Measurements from ENCODE around the gene TTLL6. TPM values are rescaled to one million over a fixed set of nuclear protein-coding genes. Genes with fewer than 3 reads are reported as not detected.

Gene TTLL6
- total RNA-seq, 1 donor from 2014 or later: not detected

DNA sequence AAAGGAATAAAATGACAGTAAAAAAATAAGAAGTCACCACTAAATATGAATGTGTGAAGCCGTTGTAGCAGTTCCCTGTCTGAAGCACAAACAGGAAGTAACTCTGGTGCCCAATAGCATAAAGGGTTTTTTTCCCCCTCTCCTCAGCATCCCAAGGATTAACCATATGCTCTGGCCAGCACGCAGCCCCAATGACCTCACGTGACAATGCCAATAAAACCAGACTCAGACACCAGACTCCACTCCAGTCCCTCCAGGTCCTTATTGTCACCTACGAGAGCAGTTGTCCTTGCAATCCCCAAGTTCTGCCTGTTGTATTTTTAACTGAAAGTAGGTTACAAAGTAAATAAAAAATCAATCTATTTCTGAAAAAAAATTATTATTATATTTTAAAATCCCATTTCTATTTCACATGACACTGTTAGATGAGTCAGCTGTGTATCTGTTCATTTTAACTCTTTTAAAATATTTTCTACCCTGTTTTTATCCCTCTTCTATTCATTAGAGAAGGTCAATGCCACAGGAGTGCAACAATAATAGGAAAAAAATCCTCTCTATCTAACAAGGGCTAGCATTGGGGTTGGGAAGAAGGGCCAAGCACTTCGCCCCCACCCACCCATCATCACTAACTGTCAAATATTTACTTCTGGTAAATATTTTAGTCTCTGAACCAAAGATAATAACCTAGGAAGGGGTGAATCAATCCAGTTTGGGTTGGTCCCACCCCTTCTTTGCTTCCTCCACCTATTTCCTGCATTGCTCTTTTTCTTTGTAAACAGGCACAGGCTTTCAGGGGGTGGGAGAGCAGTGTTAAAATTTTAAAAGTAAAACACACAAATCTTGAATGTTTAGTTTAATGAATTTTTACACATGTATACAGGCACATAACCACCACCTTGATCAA is 101.3 kb downstream of the TTLL6 start:
- no peak for DNase-seq (ENCODE audit: low read depth)
- TF ChIP-seq, protein P1, sequence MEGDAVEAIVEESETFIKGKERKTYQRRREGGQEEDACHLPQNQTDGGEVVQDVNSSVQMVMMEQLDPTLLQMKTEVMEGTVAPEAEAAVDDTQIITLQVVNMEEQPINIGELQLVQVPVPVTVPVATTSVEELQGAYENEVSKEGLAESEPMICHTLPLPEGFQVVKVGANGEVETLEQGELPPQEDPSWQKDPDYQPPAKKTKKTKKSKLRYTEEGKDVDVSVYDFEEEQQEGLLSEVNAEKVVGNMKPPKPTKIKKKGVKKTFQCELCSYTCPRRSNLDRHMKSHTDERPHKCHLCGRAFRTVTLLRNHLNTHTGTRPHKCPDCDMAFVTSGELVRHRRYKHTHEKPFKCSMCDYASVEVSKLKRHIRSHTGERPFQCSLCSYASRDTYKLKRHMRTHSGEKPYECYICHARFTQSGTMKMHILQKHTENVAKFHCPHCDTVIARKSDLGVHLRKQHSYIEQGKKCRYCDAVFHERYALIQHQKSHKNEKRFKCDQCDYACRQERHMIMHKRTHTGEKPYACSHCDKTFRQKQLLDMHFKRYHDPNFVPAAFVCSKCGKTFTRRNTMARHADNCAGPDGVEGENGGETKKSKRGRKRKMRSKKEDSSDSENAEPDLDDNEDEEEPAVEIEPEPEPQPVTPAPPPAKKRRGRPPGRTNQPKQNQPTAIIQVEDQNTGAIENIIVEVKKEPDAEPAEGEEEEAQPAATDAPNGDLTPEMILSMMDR (conservative IDR thresholded peaks at IDR 0.05; ENCODE audit: low read depth, low read length): no peak
- no peak overlapping the region for H3K4me3 ChIP-seq (ENCODE audit: low read depth, low read length)

Other genes with a start within 250 kb of the TTLL6 start
- gene HOXB4, start 238.9 kb downstream of the TTLL6 start, total RNA-seq: 4.3 and 5.7 TPM in 2 replicates
- gene HOXB3, start 227.0 kb downstream of the TTLL6 start, total RNA-seq: 22.6 and 49.9 TPM in 2 replicates
- 2.8 and 5.5 TPM in 2 replicates for gene HOXB5, start 223.4 kb downstream of the TTLL6 start, total RNA-seq
- gene HOXB6, start 212.2 kb downstream of the TTLL6 start, total RNA-seq: 42.9 and 55.6 TPM in 2 replicates
- 24.9 and 26.0 TPM in 2 replicates for gene HOXB7, start 206.2 kb downstream of the TTLL6 start, total RNA-seq
- gene HOXB8, start 201.9 kb downstream of the TTLL6 start, total RNA-seq: 12.7 and 21.4 TPM in 2 replicates
- gene HOXB9, start 190.9 kb downstream of the TTLL6 start, total RNA-seq: 74.5 and 83.8 TPM in 2 replicates
- gene PRAC1, start 94.7 kb downstream of the TTLL6 start, total RNA-seq: not detected in 2 replicates
- not detected in 2 replicates for gene PRAC2, start 94.0 kb downstream of the TTLL6 start, total RNA-seq
- not detected in 2 replicates for gene HOXB13, start 88.5 kb downstream of the TTLL6 start, total RNA-seq
- gene CALCOCO2, start 13.8 kb upstream of the TTLL6 start, total RNA-seq: 21.3 and 24.8 TPM in 2 replicates
- gene ATP5MC1, start 75.6 kb upstream of the TTLL6 start, total RNA-seq: 142 and 205 TPM in 2 replicates
- gene UBE2Z, start 91.2 kb upstream of the TTLL6 start, total RNA-seq: 71.0 and 78.9 TPM in 2 replicates
- gene SNF8, start 127.6 kb upstream of the TTLL6 start, total RNA-seq: 110 and 143 TPM in 2 replicates
- gene GIP, start 151.4 kb upstream of the TTLL6 start, total RNA-seq: not detected in 2 replicates
- 9.0 and 15.7 TPM in 2 replicates for gene IGF2BP1, start 180.2 kb upstream of the TTLL6 start, total RNA-seq